Activated CD4-positive, alpha-beta T cell treated with anti-CD3 and anti-CD28 coated beads for 36 hours (primary cell): Measurements from ENCODE around the gene NPNT. TPM values are rescaled to one million over a fixed set of nuclear protein-coding genes. Genes with fewer than 3 reads are reported as not detected.

Experiments used
- ATAC-seq: fragments of 200-7000 bp; cut with Tn5 transposase; one replicate; pipeline ENCODE4 v1.10.0; 2021; ENCODE audit warnings: mild to moderate bottlenecking, moderate library complexity
- CTCF ChIA-PET: fragments of 350-600 bp; sonication (Branson Sonifier 250); formaldehyde crosslinking; loops from one replicate; lab custom pipeline; 2021; ENCODE audit warnings: antibody characterized with exemption; lab: Charles Lee
- POLR2A ChIA-PET: fragments of 350-600 bp; sonication (Branson Sonifier 250); formaldehyde crosslinking; loops from one replicate; lab custom pipeline; 2021; ENCODE audit warnings: antibody characterized with exemption, inconsistent platforms; lab: Charles Lee
- DNase-seq: peaks from one replicate; pipeline ENCODE4 v3.0.0-alpha.2; 2020
- H3K27ac Mint-ChIP-seq: one replicate; pipeline ENCODE4 v1.8.0; 2021; ENCODE audit warnings: mixed read lengths
- H3K27me3 Mint-ChIP-seq: one replicate; pipeline ENCODE4 v1.8.0; 2021; ENCODE audit warnings: mixed read lengths
- H3K36me3 Mint-ChIP-seq: one replicate; pipeline ENCODE4 v1.8.0; 2021; ENCODE audit warnings: low read depth, mixed read lengths
- H3K4me1 Mint-ChIP-seq: one replicate; pipeline ENCODE4 v1.8.0; 2021; ENCODE audit warnings: mixed read lengths
- H3K4me3 Mint-ChIP-seq: one replicate; pipeline ENCODE4 v1.8.0; 2021; ENCODE audit warnings: mild to moderate bottlenecking, moderate library complexity, mixed read lengths
- H3K9me3 Mint-ChIP-seq: one replicate; pipeline ENCODE4 v1.8.0; 2021; ENCODE audit warnings: low read depth, mixed read lengths
- intact Hi-C, 2 experiments: fragments of 100-400 bp; cut with DNase I in 1 of 2; cut with micrococcal nuclease in 1 of 2; formaldehyde crosslinking; loops; one replicate each; pipeline versions ENCODE4 v1.14.2 to v1.15.1; 2022 to 2024; cut with DNase I, micrococcal nuclease
- total RNA-seq, 2 experiments: library from RNA; stranded (reverse); gene quantifications; one replicate each; pipeline ENCODE4 v1.2.3, GENCODE V29; 2021

Gene NPNT
- total RNA-seq, 2 experiments from 2014 or later, result not detected

DNA sequence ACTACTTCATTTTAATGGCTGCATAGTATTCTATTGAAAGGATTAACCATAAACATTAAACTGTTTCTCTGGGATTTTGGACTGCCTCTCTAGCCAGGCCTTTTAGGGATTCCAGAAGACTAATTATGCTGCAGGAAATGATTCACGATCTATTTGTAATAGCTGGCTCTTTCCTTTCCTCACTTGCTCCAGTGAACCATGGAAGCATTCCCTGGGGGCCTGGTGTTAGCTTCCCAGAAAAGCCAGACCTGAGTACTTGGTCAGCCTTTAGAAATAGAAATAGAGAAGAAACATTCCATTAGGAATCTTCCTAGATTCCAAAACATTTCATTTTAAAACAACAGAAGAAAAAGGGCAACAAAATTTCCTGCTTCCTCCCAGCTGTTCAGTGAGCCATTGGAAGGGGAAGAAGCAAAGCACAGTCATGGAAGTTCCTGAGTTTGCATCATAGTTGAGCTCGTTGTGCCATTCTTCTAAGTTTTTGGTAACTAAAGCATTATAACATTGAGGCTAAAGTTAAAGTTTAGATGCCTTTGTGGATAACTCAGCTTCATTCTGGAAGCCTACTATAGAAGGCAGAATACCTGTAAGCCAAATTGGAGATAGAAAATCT is 83.5 kb downstream of the NPNT start:
- intact Hi-C loops, result no loop called here
- peaks cover 4% of the 10 kb centered on the region for H3K9me3 Mint-ChIP-seq
- CTCF ChIA-PET, result interaction anchor here (0.9 kb wide), 1 partner anchor 17 kb away, joined by 4 read pairs; no protein-coding TSS in a partner anchor
- no peaks in the 10 kb centered on the region for H3K36me3 Mint-ChIP-seq
- ATAC-seq (no peak), DNase-seq (no peak)
- POLR2A ChIA-PET, result interaction anchor here (0.7 kb wide), 1 partner anchor 1732 kb away, joined by 3 read pairs; no protein-coding TSS in a partner anchor
- no peak overlapping the region for H3K27ac Mint-ChIP-seq
- H3K4me3 Mint-ChIP-seq, result no peak overlapping the region
- H3K4me1 Mint-ChIP-seq, result no peaks in the 10 kb centered on the region
- no peaks in the 10 kb centered on the region for H3K27me3 Mint-ChIP-seq

- ATAC-seq, result no peak
- no peaks in the 10 kb centered on the region for H3K27me3 Mint-ChIP-seq
- H3K36me3 Mint-ChIP-seq, result no peaks in the 10 kb centered on the region
These were observed 84.2 kb downstream of the NPNT start for GRCh38 chr4:105979506-105979905.

DNA sequence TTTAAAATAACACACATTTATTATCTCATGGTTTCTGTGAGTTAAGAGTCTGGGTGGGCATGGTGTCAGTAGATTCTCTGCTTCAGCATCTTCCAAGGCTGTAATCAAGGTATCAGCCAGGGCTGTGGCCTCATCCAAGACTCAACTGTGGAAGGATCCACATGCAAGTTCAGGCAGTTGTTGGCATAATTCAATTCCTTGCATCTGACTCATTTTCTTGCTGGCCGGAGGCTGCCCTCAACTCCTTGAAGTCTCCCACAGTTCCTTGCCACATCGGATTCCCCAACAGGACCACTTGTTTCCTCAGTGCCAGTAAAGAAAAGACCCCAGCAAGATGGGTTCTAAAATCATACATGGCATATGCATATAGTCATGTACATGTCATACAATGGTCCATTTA is 93.4 kb downstream of the NPNT start:
- H3K4me1 Mint-ChIP-seq, result no peaks in the 10 kb centered on the region
- no peaks in the 10 kb centered on the region for H3K9me3 Mint-ChIP-seq
- ATAC-seq, result no peak
- POLR2A ChIA-PET, result no interaction called here
- H3K27me3 Mint-ChIP-seq, result no peaks in the 10 kb centered on the region
- no peaks in the 10 kb centered on the region for H3K36me3 Mint-ChIP-seq
- H3K4me3 Mint-ChIP-seq, result no peak overlapping the region
- H3K27ac Mint-ChIP-seq, result no peak overlapping the region
- intact Hi-C loops, result no loop called here
- no peak for DNase-seq
- CTCF ChIA-PET, result no interaction called here

More at GRCh38 chr4:105979506-105979905, 84.2 kb downstream of the NPNT start:
- no peaks in the 10 kb centered on the region for H3K4me1 Mint-ChIP-seq
- POLR2A ChIA-PET, result interaction anchor here (0.7 kb wide), 1 partner anchor 1731 kb away, joined by 3 read pairs; no protein-coding TSS in a partner anchor
- CTCF ChIA-PET, result interaction anchor here (0.9 kb wide), 1 partner anchor 16 kb away, joined by 4 read pairs; no protein-coding TSS in a partner anchor
- H3K4me3 Mint-ChIP-seq, result no peak overlapping the region
- no peak overlapping the region for H3K27ac Mint-ChIP-seq
- intact Hi-C loops, result no loop called here
- H3K9me3 Mint-ChIP-seq, result peaks cover 4% of the 10 kb centered on the region
- DNase-seq, result no peak

- intact Hi-C loops, result no loop called here
- Mint-ChIP-seq H3K9me3 (no peaks in the 10 kb centered on the region), H3K27ac (no peak overlapping the region), H3K36me3 (no peaks in the 10 kb centered on the region), H3K27me3 (no peaks in the 10 kb centered on the region), H3K4me3 (no peak overlapping the region), H3K4me1 (no peaks in the 10 kb centered on the region)
- ATAC-seq (no peak), DNase-seq (no peak)
- CTCF ChIA-PET, result no interaction called here
- POLR2A ChIA-PET, result no interaction called here
These were observed 94.4 kb downstream of the NPNT start for GRCh38 chr4:105989485-105990242.

DNA sequence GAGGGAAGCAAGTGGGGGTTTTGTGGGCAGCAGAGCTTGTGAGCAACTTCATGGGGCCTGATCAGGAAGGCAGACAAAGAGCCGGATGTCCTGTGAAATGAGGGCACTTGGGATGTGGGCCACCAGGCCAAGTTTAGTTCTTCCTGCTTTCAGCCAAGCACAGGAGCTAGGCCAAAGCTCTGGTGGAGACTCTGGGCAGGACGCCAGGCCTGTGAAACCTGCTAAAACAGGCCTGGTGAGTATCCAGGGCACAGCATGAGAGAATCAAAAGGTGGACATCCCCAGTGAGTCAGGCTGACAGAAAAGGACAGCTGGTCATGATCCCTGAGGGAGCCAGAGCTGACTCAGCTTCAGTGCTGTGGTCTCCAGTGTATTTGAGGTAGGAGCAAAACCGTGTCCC is 95.7 kb downstream of the NPNT start:
- intact Hi-C loops, result no loop called here
- Mint-ChIP-seq H3K36me3 (no peaks in the 10 kb centered on the region), H3K9me3 (no peaks in the 10 kb centered on the region), H3K4me1 (no peaks in the 10 kb centered on the region), H3K27ac (no peak overlapping the region), H3K4me3 (no peak overlapping the region), H3K27me3 (no peaks in the 10 kb centered on the region)
- POLR2A ChIA-PET, result no interaction called here
- no peak for DNase-seq
- ATAC-seq, result no peak
- CTCF ChIA-PET, result no interaction called here

DNA sequence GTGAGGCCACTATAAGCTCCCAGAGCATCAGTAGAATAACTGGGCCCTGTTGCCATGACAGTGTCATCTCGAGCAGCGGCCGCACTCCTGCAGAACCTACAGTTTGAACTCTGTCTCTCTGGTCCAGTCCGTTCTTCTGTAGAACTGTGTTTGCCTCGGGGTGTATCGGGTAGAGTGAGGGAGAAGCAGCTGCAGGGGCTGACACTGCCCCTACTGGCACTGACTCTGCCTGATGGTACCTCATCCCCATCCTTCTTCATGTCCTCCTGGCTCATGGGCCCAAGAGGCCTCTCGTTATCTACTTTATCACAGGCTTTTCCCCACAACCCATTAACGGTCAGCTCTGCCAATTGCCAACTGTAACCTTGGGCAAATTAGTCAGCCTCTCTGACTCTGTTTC is 96.5 kb downstream of the NPNT start:
- no peaks in the 10 kb centered on the region for H3K36me3 Mint-ChIP-seq
- DNase-seq, result no peak
- no peak for ATAC-seq
- ChIA-PET CTCF (interaction anchor here (0.6 kb wide), 1 partner anchor 379 kb away, joined by 3 read pairs; no protein-coding TSS in a partner anchor), POLR2A (no interaction called here)
- no peaks in the 10 kb centered on the region for H3K27me3 Mint-ChIP-seq
- H3K9me3 Mint-ChIP-seq, result no peaks in the 10 kb centered on the region
- no peak overlapping the region for H3K27ac Mint-ChIP-seq
- H3K4me1 Mint-ChIP-seq, result no peaks in the 10 kb centered on the region
- no peak overlapping the region for H3K4me3 Mint-ChIP-seq
- intact Hi-C loops, result no loop called here

DNA sequence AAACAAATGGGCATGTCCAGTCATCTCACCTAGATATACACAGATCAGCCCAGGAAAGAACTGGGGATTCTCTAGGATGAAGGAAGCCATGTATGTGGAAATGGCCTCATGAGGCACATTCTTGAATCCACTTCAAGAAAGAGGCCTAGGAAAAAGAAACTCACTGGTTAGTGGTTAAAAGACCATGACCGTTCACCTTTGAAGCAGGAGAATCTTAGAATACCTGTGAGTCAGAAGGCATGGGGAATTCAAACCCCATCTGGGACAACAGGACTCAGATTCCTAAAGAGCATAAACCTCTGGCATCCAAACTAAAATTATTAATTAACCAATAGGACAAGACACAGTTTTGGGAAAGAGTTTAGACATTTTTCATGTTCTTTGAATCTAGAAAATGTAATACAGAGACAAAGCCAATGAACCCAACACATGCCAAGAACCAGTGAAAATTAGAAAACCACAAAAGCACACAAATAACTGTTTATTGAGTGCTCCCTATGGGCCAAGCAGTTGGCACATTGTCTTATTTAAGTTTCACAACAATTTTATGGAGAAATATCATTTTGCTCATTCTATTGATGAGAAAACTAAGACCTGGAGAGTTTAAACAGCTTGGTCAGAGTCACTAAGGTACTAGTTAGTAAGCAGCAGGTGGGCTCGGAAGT is 97.5 kb downstream of the NPNT start:
- Mint-ChIP-seq H3K4me3 (no peak overlapping the region), H3K27me3 (no peaks in the 10 kb centered on the region), H3K9me3 (no peaks in the 10 kb centered on the region), H3K36me3 (no peaks in the 10 kb centered on the region), H3K4me1 (no peaks in the 10 kb centered on the region), H3K27ac (no peak overlapping the region)
- ChIA-PET POLR2A (no interaction called here), CTCF (no interaction called here)
- ATAC-seq (no peak), DNase-seq (no peak)
- intact Hi-C loops, result no loop called here

GRCh38 chr4:105994061-105994460 is 98.8 kb downstream of the NPNT start:
- Mint-ChIP-seq H3K36me3 (no peaks in the 10 kb centered on the region), H3K27me3 (no peaks in the 10 kb centered on the region), H3K4me3 (no peak overlapping the region), H3K4me1 (no peaks in the 10 kb centered on the region), H3K9me3 (no peaks in the 10 kb centered on the region), H3K27ac (no peak overlapping the region)
- ChIA-PET CTCF (no interaction called here), POLR2A (no interaction called here)
- DNase-seq, result no peak
- intact Hi-C loops, result no loop called here
- no peak for ATAC-seq

- CTCF ChIA-PET, result interaction anchor here (0.8 kb wide), 1 partner anchor 15 kb away, joined by 4 read pairs; no protein-coding TSS in a partner anchor
- no peak for DNase-seq
- no peaks in the 10 kb centered on the region for H3K36me3 Mint-ChIP-seq
- intact Hi-C loops, result no loop called here
- no peak overlapping the region for H3K27ac Mint-ChIP-seq
- POLR2A ChIA-PET, result interaction anchor here (0.6 kb wide), 1 partner anchor 150 kb away, joined by 3 read pairs; no protein-coding TSS in a partner anchor
- no peaks in the 10 kb centered on the region for H3K4me1 Mint-ChIP-seq
- no peak for ATAC-seq
- no peak overlapping the region for H3K4me3 Mint-ChIP-seq
- H3K27me3 Mint-ChIP-seq, result no peaks in the 10 kb centered on the region
- H3K9me3 Mint-ChIP-seq, result no peaks in the 10 kb centered on the region
These were observed 99.7 kb downstream of the NPNT start for GRCh38 chr4:105994841-105995501.

DNA sequence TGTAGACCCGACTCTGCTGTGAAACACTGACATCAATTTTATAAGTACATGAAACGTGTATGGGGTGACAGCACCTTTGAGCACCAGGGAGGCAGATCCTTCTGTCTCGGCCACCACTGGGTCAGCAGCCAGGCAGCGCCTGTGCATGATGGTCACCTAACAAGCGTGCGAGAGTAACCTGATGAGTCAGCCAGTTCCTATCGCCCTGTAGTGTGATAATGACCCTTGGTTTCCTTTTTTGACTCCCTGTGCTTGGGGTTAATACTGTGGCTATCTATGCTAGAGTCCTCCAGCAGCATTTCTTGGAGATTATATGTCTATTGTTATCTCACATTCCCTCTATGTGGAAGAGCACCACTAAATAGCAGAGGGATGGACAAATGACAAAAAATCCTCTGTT is 101.6 kb downstream of the NPNT start:
- intact Hi-C loops, result no loop called here
- Mint-ChIP-seq H3K27ac (no peak overlapping the region), H3K4me3 (no peak overlapping the region), H3K27me3 (no peaks in the 10 kb centered on the region), H3K36me3 (no peaks in the 10 kb centered on the region), H3K4me1 (no peaks in the 10 kb centered on the region), H3K9me3 (no peaks in the 10 kb centered on the region)
- ATAC-seq (no peak), DNase-seq (no peak)
- POLR2A ChIA-PET, result no interaction called here
- CTCF ChIA-PET, result no interaction called here
